GM21367 (cell line): Measurements from ENCODE around the gene PAQR7.
A peak's percentile ranks its signal among the peaks of the same experiment; 100 is the strongest.
"Not testable (repeated sequence)": the region's sequence is repeated elsewhere in the genome, so short reads cannot be mapped to it uniquely, and the experiment has no call there.

Experiments used
- ATAC-seq: cut with Tn5 transposase; IDR thresholded peaks from one replicate; pipeline ENCODE4 v1.9.1; 2021; ENCODE audit not compliant: unreplicated experiment

Gene PAQR7

DNA sequence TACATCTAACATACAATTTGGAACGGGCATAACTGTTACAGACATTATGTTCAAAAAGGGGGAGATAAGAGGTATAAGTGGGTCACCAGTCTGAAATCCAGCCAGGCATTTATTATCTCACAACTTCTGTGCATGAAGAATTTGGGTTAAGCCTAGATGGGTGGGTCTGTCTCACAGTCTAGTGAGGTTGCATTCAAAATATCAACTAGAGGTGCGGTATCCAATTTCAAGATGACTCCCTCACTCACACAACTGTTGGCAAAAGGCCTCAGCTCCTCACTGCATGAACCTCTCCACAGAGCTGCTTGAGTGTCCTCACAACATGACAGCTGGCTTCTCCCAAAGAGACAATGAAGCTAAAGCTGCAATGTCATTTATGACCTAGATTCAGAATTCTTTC, 21.0 kb downstream of the PAQR7 start:
- no peak for ATAC-seq

DNA sequence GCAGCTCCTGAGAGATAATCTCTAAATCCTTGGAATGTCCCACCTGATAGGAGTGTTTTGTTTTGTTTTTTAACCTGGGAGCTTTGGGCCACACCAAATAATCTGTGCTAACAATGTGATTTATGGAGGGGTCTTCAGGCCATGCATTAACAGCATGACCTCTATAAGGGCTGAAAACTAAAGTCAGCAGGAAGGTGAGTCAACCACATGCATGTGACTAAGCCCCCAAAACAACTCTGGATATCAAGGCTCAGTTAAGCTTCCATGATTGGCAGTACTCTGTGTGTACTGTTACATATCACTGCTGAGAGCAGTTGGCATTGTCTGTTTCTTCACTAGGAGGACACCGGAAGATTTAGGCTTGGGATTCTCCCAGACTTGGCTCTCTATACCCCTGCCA, 27.0 kb downstream of the PAQR7 start:
- ATAC-seq, result no peak

DNA sequence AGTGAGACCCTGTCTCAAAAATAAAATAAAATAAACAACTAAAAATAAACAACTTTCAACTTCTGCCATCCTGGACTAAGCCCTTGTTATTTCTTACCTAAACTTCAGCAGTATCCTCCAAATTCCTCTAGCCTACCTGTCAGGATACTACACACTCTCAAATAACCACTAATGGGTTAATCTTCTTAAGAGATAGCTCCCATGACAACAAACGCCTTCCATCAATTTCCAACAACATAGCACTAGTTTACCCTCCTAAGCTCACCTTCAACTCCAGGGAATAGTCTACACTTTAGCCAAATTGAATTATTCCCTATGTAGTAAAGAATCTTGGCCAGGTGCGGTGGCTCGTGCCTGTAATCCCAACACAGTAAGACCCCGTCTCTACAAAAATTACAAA, 27.6 kb downstream of the PAQR7 start:
- no peak for ATAC-seq

DNA sequence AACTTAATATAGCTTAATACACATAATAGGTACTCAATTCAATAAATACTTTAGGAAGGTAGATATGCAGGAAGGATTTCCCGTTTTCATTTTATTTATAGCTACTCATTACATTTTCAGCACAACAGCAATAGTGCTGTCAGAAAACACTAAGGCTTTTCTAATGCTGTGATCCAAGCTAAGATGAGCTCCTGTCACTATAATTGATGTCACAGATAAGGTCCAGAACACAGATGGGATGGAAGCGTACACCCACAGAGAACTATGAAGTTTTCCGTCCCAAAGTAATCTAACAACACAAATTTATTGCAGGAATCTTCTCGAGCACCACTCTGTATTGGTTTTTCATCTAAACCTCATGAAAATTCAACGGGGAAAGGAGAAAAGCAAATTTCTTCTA, 29.8 kb downstream of the PAQR7 start:
- ATAC-seq, result no peak

DNA sequence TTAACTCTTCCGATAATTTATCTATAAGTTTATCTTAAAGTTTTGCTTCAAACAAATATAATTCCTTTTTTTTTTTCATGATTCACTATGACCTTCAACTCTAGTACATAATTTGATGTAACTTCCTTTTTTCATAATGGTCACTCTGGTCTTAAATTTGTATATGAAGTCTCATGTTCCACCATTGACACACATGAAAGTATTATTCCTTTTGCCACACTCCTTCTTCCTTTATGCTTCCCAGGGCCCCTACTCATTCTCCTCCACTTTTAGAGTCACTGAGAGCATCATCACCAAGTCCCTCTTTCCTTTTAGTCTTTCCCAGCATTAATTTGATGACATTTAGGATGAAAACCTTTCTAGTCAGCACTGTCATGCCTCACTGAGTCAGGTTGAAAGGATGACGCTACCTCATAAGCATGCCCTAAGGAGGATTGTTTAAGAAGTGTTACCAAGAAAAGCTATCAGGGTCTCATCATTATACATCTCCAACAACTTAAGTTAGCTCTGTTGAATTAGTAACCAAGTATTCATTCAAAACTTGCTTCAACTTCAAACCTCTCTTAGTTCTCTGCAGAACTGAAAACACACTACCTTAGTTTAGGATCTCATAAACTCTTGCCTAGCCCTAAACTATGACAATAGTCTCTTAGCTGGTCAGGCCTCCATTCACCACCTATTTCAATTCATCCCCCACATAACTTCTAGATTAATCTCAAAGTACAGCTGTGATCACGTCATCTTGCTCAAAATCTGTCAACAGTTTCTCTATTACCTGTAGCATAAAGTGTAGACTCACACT, 30.8 kb downstream of the PAQR7 start:
- ATAC-seq, result no peak

DNA sequence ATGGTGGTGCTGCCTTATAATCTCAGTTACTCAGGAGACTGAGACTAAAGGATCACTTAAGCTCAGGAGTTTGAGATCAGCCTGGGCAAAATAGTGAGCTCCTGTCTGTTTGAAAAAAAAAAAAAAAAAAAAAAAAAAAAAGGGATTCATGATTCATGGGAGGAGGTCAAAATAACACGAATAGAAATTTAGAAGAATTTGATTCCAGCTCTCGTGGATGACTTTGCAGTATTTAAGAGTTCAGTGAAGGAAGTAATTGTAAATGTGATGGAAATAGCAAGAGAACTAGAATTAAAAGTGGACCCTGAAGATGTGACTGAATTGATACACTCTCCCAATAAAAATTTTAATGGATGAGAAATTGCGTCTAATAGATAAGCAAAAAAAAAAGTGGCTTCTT, 32.0 kb downstream of the PAQR7 start:
- no peak for ATAC-seq

DNA sequence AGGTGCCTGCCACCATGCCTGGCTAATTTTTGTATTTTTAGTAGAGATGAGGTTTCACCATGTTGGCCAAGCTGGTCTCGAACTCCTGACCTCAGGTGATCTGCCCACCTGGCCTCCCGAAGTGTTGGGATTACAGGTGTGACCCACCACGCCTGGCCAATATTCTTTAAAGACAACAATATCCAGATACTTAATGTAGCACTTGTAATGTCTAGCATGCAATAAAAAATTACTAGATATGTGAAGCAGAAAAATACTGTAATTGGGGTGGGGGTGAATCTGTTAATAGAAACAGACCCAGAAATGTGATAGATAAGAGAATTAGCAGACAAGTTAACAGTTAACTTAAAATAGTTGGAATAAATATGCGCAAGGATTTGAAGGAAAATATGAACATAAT, 35.7 kb downstream of the PAQR7 start:
- not testable (repeated sequence) for ATAC-seq

DNA sequence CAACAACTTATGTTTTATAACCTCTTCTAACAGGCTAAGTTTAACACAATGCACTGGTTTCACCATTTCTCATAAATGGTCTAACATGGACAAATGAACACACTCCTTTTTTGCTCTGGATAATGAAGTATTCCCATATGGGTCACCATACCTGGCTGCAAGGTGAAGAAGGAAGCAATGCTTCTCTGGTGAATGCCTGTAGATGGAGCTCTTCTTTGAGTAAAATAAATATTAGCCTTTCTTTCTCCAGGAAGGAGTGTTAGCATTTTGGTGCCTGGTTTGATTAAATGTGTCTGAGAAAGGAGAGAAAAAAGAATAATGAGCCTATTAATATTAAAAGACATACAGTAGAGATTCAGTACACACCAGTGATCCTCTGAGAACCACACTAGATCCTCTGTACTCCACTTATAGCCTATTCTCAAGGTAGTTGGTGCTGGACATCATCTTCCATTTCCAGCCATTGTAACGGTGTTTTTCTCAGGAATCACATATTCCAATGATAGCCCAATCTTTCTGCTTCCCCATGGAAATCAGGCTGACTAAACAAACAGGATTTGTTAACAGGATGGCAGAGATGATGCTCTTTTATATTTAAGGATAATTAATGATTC, 38.1 kb downstream of the PAQR7 start:
- no peak for ATAC-seq

DNA sequence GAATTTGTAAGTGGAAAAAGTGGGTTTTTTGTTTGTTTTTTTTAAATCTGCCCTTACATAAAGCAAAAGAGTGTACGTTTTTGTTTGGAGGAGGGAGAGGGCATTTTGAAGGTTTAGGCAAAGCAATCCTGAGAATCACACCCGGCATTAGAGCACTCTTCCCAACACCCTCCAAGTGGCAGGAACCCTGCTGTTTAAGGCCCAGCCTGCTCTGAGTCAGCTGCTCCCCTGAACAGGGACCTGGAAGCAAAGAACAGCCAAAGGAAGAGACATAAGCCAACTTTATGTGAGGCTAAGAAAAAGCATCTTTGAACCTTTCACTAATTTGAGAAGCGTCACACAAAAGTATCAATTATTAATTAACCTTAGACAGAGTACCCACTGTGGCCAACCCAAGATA, 38.8 kb downstream of the PAQR7 start:
- ATAC-seq, result no peak

DNA sequence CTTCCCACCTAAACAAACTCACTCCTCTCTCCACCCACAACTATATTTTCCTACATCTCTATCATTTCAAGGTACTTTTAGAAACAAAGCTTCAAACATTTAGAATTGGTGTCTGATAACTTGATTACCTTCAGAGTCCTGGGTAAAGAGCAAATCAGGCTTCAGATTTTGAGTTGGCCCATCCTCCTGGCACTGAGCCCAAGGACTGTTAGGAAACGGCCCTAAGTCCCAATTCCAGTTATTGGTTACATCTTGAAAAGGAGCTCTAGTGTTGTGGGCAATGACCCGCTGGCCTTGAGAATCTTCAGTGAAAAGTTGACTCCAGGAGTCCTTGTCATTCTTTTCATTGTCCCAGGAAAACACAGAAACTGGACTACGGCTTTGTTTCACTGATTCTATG, 40.6 kb downstream of the PAQR7 start:
- no peak for ATAC-seq

DNA sequence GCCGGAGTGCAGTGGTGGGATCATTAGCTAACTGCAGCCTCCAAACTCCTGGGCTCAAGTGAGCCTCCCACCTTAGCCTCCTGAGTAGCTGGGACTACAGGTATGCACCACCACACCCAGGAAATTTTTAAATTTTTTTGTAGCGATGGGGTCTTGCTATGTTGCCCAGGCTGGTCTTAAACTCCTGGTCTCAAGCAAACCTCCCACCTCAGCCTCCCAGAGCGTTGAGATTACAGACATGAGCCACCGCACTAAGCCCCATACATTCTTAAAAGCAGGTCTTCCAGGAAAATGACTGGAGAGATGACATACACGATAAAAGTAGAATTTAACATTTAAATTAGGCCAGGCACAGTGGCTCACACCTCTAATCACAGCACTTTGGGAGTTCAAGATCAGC, 42.4 kb downstream of the PAQR7 start:
- no peak for ATAC-seq

DNA sequence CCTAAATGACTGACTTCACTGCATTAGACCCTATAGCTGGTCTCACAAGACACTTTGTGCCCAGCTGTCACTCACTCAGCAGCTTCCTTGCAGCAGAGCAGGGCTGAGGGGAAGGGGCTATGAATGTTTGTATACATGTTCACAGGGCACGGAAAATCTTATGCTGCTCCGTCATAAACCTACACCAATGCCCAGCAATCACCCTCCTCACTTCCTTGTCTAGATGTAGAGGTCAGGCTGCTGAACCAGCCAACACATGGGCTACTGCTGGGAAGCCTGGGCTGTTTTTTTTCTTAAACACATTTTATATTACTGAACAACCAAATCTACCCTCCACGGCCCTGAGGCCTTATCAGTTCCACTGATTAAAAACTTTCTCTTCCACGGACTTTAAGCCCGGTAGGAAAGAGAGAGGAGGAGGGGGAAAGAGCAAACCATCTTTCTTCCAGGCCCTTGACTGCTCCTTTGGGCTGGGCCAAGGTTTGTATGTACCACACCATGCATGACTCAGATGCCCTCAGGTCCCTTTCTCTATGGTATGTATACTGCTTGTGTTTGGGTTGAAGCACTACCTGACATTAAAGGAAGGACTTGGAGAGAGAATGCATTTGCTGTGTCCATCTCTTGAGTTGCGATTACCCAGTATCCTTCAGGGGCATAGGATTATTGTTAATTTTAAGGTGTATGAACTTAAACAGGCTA, 43.0 kb downstream of the PAQR7 start:
- no peak for ATAC-seq

DNA sequence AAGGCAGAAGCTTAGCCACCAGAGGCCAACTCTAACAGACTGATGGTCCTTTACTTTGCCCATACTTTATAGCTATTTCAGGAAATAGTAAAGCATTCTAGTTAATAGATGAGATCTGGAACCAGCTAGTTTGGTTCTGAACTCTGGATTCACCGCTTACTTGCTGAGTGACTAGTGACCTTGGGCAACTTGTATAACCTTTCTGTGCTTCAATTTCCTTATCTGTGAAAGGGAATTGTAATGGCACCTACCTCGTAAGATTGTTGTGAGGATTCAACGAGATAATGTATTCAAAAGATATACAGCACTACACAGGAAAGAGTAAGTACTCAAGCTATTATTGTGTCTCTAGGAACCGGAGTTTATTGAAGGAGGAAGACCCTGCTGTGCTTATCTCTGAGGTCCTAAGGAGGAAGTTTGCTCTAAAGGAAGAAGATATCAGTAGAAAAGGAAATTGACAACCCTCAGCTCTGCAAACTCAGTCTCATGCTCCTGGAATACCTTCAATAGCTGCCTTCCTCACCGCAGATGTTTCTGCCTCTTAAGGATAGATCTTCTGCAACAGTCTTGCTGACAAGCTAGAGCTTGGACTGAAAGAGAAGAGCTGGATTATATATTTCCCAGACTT, 43.8 kb downstream of the PAQR7 start:
- no peak for ATAC-seq

DNA sequence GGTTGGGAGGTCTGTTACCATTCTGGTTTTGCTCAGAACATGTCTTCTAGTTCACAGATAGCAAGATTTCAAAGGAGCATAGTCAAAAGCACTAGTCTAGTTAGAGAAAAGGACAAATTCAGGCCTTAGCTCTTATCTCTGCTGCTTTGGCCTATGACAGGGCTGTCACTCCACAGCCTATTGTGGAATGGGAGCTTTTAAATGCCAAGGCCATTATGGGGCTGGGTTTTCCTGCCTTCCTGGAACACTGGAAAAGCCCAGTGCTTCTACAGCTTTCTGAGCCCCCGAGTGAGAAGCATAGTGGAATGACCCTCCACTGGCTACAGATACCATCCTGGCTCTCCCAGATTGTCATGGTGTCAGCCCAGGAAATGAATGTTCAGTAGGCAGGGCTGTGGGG, 46.5 kb downstream of the PAQR7 start:
- ATAC-seq, result no peak

DNA sequence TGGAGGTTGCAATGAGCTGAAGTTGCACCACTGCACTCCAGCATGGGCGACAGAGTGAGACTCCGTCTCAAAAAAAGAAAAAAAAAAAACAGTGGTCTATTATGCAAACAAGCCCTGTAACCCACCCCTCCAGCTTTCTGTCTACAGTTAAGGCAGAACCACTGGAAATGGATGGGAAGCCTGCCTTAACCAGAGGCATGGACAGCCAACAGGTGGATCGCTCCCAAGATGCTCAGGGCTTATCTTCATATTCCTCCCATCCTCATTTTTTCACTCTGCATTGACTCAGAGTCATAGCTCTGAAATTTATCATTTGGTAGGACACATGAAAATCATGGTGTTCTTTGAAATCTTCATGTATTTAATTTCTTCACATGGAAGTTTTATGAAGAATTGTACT, 47.0 kb downstream of the PAQR7 start:
- ATAC-seq, result no peak

DNA sequence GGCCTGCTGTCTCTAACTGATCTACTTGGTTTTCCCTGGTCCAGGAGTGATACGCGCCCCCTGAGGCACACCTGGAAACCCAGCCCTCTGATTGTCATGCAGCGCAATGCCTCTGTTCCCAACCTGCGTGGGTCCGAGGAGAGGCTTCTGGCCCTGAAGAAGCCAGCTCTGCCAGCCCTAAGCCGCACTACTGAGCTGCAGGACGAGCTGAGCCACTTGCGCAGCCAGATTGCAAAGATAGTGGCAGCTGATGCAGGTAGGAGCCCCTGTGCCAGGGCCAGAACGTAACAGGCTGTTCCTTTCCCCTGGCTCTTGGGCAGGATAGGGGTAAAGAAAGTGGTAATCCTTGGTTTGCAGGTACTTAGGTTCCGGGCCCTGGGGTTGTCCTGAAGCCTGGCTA, 48.9 kb downstream of the PAQR7 start:
- ATAC-seq, result no peak

DNA sequence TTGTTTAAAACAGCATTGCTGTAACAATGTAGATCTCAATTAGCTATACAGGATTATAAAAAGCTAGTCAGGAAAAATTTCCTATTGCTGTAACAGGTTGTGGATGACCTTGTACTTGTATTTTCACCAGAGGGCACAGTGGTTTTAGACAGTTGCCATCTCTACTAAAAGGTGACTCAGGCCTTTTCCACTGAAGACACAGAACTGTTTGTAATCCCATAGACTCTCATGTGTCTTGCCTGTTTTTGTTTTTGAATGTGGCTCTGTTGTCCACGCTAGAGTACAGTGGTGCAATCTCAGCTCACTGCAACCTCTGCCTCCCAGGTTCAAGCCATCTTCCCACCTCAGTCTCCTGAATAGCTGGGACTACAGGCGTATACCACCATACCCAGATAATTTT, 49.9 kb downstream of the PAQR7 start:
- ATAC-seq, result no peak

DNA sequence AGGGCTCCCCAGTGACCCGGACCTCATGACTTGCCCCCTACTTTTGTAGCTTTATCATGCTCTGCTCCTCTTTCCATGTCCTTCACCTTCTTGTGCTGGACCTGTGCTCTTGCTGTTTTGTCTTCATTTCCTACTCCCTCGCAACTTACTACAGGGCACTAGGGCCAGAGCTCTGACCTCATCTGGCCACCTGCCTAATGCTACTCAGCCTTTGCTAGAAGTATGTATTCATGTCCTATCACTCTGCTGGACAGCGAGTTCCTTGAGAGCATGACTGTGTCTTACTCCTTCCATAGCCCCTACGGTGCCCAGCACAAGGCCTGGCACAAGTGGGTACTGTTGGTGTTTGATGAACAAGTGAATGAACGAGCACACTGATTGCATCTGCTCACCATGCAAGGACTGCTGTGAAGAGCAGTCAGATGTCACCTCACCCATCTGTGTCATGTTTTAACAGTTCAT, 53.8 kb downstream of the PAQR7 start:
- ATAC-seq, result no peak

DNA sequence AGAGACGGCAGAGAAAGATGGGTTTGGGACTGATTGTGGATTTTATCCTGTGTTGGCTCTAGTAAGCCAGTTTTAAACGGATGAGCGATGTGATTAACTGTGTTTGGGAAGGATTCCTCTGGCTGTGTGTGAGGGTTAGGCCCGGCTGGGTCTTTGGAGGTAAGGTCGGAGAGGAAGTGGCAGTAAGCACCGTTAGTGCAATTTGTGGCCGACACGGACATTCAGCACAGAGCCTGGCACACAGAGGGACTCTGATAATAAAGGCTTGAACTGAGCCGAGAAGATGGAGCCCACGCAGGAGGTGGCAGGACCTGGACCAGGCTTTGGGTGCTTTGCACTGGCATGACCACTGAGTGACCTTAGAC, 54.4 kb downstream of the PAQR7 start:
- no peak for ATAC-seq

DNA sequence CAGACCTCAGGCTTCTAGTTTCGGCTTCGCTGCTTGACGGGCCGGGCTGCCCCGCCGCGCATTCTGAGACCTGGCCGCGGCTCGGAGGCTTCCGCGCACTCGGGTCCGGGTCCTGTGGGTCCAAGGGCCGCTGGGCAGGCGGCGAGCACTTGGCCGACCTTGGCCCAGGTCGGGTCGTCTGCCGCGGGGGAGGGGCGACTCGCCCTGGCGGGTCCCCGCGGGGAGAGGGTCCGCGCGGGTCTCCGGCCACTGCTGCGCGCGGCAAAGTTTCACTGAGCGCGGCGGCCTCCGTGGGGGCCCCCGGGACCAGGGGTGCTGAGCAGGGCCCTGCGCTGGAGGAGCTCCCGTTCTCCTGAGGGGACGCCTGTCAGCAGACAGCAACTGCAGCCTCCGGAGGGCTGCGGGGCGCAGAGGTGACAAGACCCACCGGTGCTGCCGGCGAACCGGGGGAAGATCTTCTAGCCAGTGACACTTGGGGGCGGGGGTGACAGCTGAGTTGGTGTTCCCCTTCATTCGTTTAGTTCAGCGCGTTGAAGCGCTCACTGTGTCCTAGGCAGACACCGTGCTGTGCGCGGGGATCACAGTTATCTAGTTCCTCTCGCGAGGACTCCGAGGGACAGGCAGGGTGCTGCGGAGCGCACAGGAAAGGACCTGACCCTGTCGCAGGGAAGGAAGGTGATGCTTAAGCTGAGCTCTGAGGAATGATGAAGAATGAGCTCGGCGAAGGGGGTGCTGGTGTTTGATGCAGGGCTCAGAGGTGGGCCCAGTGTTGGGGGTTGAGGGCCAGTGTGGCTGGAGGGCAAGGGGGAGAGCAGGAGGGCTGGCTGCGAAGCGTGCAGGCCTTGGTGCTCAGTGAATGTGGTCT, 55.0 kb downstream of the PAQR7 start:
- peak; percentile 40 for ATAC-seq
